NCI-H345 treated with DMSO at 0.1 percent for 48 hours (cell line): Measurements from ENCODE around the gene FMNL2.

Experiments used
- DNase-seq: peaks from one replicate; lab custom pipeline; 2025; ENCODE audit not compliant: unreplicated experiment; lab: John Stamatoyannopoulos, UW

FMNL2 gene

GRCh38 chr2:152425765-152426727 lies 91.1 kb downstream of the FMNL2 start:
- no peak for DNase-seq

- DNase-seq, result no peak
These were observed 91.8 kb downstream of the FMNL2 start for GRCh38 chr2:152426801-152427200.

- no peak for DNase-seq
These were observed 92.9 kb downstream of the FMNL2 start for GRCh38 chr2:152427902-152428301.

GRCh38 chr2:152428800-152429582 lies 94.0 kb downstream of the FMNL2 start:
- DNase-seq, result no peak

GRCh38 chr2:152430876-152431275 lies 95.9 kb downstream of the FMNL2 start:
- no peak for DNase-seq

GRCh38 chr2:152431370-152432098 lies 96.6 kb downstream of the FMNL2 start:
- no peak for DNase-seq

- DNase-seq, result no peak
These were observed 97.3 kb downstream of the FMNL2 start for GRCh38 chr2:152432206-152432653.

- no peak for DNase-seq
These were observed 97.8 kb downstream of the FMNL2 start for GRCh38 chr2:152432765-152433164.

- DNase-seq, result no peak
These were observed 98.3 kb downstream of the FMNL2 start for GRCh38 chr2:152433289-152433688.

- no peak for DNase-seq
These were observed 98.8 kb downstream of the FMNL2 start for GRCh38 chr2:152433791-152434190.

- DNase-seq, result no peak
These were observed 99.6 kb downstream of the FMNL2 start for GRCh38 chr2:152434395-152435182.

- DNase-seq, result no peak
These were observed 101.2 kb downstream of the FMNL2 start for GRCh38 chr2:152436148-152436547.

- no peak for DNase-seq
These were observed 102.5 kb downstream of the FMNL2 start for GRCh38 chr2:152437276-152438108.

GRCh38 chr2:152440049-152440448 lies 105.1 kb downstream of the FMNL2 start:
- no peak for DNase-seq

GRCh38 chr2:152440460-152440859 lies 105.5 kb downstream of the FMNL2 start:
- DNase-seq, result no peak

- no peak for DNase-seq
These were observed 107.0 kb downstream of the FMNL2 start for GRCh38 chr2:152441961-152442360.

GRCh38 chr2:152443771-152444170 lies 108.8 kb downstream of the FMNL2 start:
- no peak for DNase-seq

GRCh38 chr2:152444448-152444847 lies 109.5 kb downstream of the FMNL2 start:
- DNase-seq, result no peak

- no peak for DNase-seq
These were observed 110.4 kb downstream of the FMNL2 start for GRCh38 chr2:152445375-152445774.

- no peak for DNase-seq
These were observed 110.8 kb downstream of the FMNL2 start for GRCh38 chr2:152445791-152446201.
